HG03196 (cell line): ENCODE data around the gene HCK.
"Not testable (repeated sequence)": the region's sequence is repeated elsewhere in the genome, so short reads cannot be mapped to it uniquely, and the experiment has no call there.

Experiments used
- ATAC-seq: cut with Tn5 transposase; IDR thresholded peaks from one replicate; pipeline ENCODE4 v1.9.1; 2021; ENCODE audit not compliant: unreplicated experiment

HCK gene

GRCh38 chr20:32089637-32090362, 37.8 kb downstream of the HCK start:
- ATAC-seq = no peak

- no peak for ATAC-seq
Observed at GRCh38 chr20:32091888-32092346, 39.9 kb downstream of the HCK start.

GRCh38 chr20:32098786-32099185, 46.7 kb downstream of the HCK start:
- ATAC-seq = no peak

- ATAC-seq = no peak
Observed at GRCh38 chr20:32108814-32109391, 56.9 kb downstream of the HCK start.

GRCh38 chr20:32109392-32110172, 57.5 kb downstream of the HCK start, which contains the start of gene TM9SF4:
Gene TM9SF4, plus strand, starts transcription at chr20:32109714. Its CDS starts 27 bp downstream, at chr20:32109741.
- ATAC-seq = peak; percentile 73

GRCh38 chr20:32110173-32110704, 58.2 kb downstream of the HCK start:
- ATAC-seq = peak; percentile 10

- no peak for ATAC-seq
Observed at GRCh38 chr20:32110727-32111126, 58.7 kb downstream of the HCK start.

GRCh38 chr20:32111156-32111686, 59.2 kb downstream of the HCK start:
- no peak for ATAC-seq

- ATAC-seq = no peak
Observed at GRCh38 chr20:32111753-32112152, 59.7 kb downstream of the HCK start.

GRCh38 chr20:32112841-32113240, 60.8 kb downstream of the HCK start:
- ATAC-seq = no peak

GRCh38 chr20:32113591-32114260, 61.7 kb downstream of the HCK start:
- no peak for ATAC-seq

- no peak for ATAC-seq
Observed at GRCh38 chr20:32114305-32114960, 62.4 kb downstream of the HCK start.

- no peak for ATAC-seq
Observed at GRCh38 chr20:32115211-32115767, 63.2 kb downstream of the HCK start.

- no peak for ATAC-seq
Observed at GRCh38 chr20:32116079-32116521, 64.1 kb downstream of the HCK start.

- ATAC-seq = not testable (repeated sequence)
Observed at GRCh38 chr20:32116796-32117195, 64.8 kb downstream of the HCK start.

GRCh38 chr20:32118427-32118826, 66.4 kb downstream of the HCK start:
- not testable (repeated sequence) for ATAC-seq

- no peak for ATAC-seq
Observed at GRCh38 chr20:32119734-32120133, 67.7 kb downstream of the HCK start.

GRCh38 chr20:32121908-32122307, 69.9 kb downstream of the HCK start:
- ATAC-seq = not testable (repeated sequence)

GRCh38 chr20:32123088-32123487, 71.0 kb downstream of the HCK start:
- no peak for ATAC-seq
